ENCODE results near the gene CEP57L1.
"Not testable (repeated sequence)": the region's sequence is repeated elsewhere in the genome, so short reads cannot be mapped to it uniquely, and the experiment has no call there.

The CEP57L1 gene

DNA sequence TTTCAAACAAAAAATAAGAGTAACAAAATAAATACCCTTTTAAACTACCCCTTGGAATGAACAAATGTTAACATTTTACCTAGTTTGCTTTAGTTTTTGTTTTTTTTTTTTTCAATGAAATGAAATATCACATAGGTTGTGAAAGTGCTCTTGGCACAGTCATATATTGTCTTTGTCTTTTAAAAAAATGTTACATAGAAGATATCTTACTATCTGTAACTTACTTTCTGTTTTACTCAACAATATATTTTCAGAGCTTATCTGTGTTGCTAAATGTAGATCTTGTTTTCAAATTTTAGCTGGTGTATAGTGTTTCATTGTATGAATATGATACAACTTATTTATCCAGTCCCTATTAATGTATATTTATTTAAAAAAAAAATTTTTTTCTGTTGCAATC, 8.6 kb downstream of the CEP57L1 start:
- in situ Hi-C loops (cut with HindIII; ENCODE audit: low sequenced_read_pairs), result no loop called here

GRCh38 chr6:109104512-109104911, 9.2 kb downstream of the CEP57L1 start:
- in situ Hi-C loops (cut with HindIII; ENCODE audit: low sequenced_read_pairs), result no loop called here

DNA sequence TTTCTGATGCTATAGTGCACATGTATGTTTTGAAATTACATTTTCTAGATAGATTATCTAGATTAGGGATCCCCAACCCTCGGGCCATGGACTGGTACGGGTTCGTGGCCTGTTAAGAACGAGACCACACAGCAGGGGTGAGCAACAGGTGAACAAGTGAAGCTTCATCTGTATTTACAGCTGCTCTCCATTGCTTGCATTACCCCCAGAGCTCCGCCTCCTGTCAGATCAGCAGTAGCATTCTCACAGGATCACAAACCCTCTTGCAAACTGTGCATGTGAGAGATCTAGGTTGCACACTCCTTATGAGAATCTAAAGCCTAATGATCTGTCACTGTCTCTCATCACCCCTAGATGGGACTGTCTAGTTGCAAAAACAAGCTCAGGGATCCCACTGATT, 10.4 kb downstream of the CEP57L1 start:
- in situ Hi-C loops (cut with HindIII; ENCODE audit: low sequenced_read_pairs), result no loop called here

DNA sequence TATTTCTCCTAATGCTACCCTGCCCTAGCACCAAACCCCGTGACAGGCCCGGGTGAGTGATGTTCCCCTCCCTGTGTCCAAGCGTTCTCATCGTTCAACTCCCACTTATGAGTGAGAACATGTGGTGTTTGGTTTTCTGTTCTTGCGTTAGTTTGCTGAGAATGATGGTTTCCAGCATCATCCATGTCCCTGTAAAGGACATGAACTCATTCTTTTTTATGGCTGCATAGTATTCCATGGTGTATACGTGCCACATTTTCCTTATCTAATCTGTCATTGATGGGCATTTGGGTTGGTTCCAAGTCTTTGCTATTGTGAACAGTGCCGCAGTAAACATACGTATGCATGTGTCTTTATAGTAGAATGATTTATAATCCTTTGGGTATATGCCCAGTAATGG, 14.4 kb downstream of the CEP57L1 start:
- in situ Hi-C loops (cut with HindIII; ENCODE audit: low sequenced_read_pairs), result not testable (repeated sequence)

DNA sequence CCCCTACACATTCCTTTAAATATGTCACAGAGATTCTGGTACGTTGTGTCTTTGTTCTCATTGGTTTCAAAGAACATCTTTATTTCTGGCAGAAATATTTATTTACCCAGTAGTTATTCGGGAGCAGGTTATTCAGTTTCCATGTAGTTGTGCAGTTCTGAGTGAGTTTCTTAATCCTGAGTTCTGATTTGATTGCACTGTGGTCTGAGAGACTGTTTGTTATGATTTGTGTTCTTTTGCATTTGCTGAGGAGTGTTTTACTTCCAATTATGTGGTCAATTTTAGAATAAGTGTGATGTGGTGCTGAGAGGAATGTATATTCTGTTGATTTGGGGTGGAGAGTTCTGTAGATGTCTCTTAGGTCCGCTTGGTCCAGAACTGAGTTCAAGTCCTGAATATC, 17.4 kb downstream of the CEP57L1 start:
- in situ Hi-C loops (cut with HindIII; ENCODE audit: low sequenced_read_pairs), result not testable (repeated sequence)

- in situ Hi-C loops (cut with HindIII; ENCODE audit: low sequenced_read_pairs), result no loop called here
These were observed 22.2 kb downstream of the CEP57L1 start for GRCh38 chr6:109117346-109118035.

DNA sequence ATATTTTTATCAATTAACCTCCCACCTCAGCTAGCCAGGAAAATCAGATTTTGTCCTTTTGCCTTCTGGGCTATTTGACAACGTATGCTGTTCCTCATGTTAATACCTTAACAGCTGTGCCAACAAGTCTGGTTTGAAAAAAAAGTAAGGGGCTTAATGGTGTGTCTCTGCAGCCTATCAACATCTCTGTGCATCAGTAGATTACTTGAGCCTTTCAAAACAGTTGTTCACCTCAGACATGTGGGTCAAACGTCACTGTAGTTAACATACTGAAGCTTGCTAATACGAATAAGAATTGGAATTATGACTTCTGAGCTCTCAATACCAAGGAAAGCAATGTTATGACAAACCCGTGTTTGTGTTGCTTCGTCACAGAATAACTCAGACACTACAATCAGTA, 23.0 kb downstream of the CEP57L1 start:
- in situ Hi-C loops (cut with HindIII; ENCODE audit: low sequenced_read_pairs), result no loop called here

DNA sequence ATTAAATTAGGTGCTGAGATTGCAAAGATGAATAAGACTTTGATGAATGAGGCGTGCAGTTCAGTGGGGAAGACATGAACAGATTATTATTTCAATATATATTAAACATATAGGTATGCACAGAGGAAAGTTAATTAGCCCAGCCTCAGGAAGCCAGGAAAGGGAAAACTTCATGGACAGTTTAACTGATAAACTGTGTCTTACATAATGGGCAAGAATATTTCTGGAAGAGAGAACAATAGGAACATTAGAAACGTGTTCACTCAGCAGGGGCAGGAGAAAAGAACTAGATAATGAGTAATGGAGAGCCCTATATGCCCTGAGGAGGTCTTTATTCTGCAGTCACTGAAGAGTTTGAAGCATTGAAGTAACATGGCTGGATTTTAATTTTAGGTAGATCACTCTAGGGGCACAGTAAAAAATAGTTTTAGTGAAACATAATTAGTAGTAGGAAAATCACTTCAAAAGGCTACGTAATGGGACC, 23.6 kb downstream of the CEP57L1 start:
- in situ Hi-C loops (cut with HindIII; ENCODE audit: low sequenced_read_pairs), result no loop called here

GRCh38 chr6:109121411-109121810, 26.1 kb downstream of the CEP57L1 start:
- in situ Hi-C loops (cut with HindIII; ENCODE audit: low sequenced_read_pairs), result no loop called here

DNA sequence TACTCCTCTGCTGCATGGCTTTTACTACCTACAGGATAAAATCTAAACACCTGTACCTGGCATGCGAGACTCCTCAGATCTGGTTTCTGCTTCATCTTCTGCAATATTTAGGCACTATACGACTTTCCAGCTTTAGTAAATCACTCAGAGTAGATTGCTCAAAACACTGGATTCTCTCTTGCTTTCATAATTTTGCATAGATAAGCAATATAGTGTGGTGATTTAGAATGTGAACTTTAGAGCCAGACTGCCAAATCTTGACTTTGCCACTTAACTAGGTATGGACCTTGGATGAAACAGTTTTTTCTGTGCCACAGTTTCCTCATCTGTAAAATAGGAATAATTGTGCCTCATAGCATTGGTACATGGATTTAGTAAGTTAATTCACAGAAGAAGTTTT, 28.9 kb downstream of the CEP57L1 start:
- in situ Hi-C loops (cut with HindIII; ENCODE audit: low sequenced_read_pairs), result no loop called here

DNA sequence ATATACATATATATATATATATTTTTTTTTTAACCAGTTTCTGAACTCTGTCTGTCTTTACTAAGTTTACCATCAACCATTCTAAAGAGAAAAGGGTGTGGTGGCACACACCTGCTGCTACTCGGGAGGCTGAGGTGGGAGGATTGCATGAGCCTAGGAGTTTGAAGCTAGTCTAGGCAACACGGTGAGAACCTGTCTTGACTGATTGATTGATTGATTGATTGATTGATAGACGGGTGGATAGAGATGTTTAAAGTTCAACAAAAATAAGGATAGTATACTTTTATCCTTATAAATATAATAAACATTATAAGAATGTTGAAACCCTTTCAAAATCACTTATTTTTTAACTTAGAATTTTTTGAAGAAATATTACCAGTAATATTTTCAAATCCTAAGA, 30.2 kb downstream of the CEP57L1 start:
- in situ Hi-C loops (cut with HindIII; ENCODE audit: low sequenced_read_pairs), result no loop called here

GRCh38 chr6:109130065-109130464, 34.8 kb downstream of the CEP57L1 start:
- in situ Hi-C loops (cut with HindIII; ENCODE audit: low sequenced_read_pairs), result no loop called here

- in situ Hi-C loops (cut with HindIII; ENCODE audit: low sequenced_read_pairs), result not testable (repeated sequence)
These were observed 40.3 kb downstream of the CEP57L1 start for GRCh38 chr6:109135600-109135999.

DNA sequence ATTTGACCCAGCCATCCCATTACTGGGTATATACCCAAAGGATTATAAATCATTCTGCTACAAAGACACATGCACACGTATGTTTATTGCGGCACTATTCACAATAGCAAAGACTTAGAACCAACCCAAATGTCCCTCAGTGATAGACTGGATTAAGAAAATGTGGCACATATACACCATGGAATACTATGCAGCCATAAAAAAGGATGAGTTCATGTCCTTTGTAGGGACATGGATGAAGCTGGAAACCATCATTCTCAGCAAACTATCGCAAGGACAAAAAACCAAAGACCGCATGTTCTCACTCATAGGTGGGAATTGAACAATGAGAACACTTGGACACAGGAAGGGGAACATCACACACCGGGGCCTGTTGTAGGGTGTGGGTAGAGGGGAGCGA, 40.7 kb downstream of the CEP57L1 start:
- in situ Hi-C loops (cut with HindIII; ENCODE audit: low sequenced_read_pairs), result not testable (repeated sequence)

DNA sequence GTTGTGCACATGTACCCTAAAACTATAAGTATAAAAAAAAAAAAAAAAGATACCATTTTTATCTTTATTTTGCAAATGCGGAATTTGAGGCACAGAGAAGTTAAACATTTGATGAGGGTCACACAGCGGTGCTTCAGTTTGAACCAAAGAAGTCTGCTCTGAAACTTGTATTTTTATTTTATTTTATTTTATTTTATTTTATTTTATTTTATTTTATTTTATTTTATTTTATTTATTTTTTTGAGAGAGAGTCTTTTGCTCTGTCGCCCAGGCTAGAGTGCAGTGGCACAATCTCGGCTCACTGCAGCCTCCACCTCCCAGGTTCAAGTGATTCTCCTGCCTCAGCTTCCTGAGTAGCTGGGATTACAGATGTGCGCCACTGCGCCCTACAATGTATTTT, 41.2 kb downstream of the CEP57L1 start:
- in situ Hi-C loops (cut with HindIII; ENCODE audit: low sequenced_read_pairs), result not testable (repeated sequence)

- in situ Hi-C loops (cut with HindIII; ENCODE audit: low sequenced_read_pairs), result no loop called here
These were observed 43.8 kb downstream of the CEP57L1 start for GRCh38 chr6:109139109-109139508.

- in situ Hi-C loops (cut with HindIII; ENCODE audit: low sequenced_read_pairs), result not testable (repeated sequence)
These were observed 46.8 kb downstream of the CEP57L1 start for GRCh38 chr6:109142067-109142466.

- in situ Hi-C loops (cut with HindIII; ENCODE audit: low sequenced_read_pairs), result no loop called here
These were observed 47.9 kb downstream of the CEP57L1 start for GRCh38 chr6:109143191-109143590.

GRCh38 chr6:109148251-109148650, 52.9 kb downstream of the CEP57L1 start:
- in situ Hi-C loops (cut with HindIII; ENCODE audit: low sequenced_read_pairs), result not testable (repeated sequence)

DNA sequence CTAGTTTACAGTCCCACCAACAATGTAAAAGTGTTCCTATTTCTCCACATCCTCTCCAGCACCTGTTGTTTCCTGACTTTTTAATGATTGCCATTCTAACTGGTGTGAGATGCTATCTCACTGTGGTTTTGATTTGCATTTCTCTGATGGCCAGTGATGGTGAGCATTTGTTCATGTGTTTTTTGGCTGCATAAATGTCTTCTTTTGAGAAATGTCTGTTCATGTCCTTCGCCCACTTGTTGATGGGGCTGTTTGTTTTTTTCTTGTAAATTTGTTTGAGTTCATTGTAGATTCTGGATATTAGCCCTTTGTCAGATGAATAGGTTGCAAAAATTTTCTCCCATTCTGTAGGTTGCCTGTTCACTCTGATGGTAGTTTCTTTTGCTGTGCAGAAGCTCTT, 53.4 kb downstream of the CEP57L1 start:
- in situ Hi-C loops (cut with HindIII; ENCODE audit: low sequenced_read_pairs), result not testable (repeated sequence)

DNA sequence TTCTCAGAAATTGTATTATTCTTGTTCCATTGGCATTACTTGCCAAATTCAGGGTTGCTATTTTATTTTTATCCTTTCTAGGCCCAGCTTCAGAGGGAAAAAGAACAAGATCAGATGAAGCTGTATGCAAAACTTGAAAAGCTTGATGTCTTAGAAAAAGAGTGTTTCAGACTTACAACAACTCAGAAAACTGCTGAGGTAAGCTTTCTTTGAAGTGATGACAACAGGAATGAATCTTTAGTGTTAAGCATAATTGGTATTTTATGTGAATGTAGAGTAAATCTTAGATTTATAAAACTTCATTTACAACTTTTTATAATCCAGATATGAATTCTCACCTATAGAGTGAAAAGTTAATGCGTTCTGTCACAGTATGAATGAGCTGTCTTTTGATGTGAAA, 58.4 kb downstream of the CEP57L1 start:
- in situ Hi-C loops (cut with HindIII; ENCODE audit: low sequenced_read_pairs), result no loop called here

GRCh38 chr6:109164331-109164730, 69.0 kb downstream of the CEP57L1 start:
- in situ Hi-C loops (cut with HindIII; ENCODE audit: low sequenced_read_pairs), result no loop called here

DNA sequence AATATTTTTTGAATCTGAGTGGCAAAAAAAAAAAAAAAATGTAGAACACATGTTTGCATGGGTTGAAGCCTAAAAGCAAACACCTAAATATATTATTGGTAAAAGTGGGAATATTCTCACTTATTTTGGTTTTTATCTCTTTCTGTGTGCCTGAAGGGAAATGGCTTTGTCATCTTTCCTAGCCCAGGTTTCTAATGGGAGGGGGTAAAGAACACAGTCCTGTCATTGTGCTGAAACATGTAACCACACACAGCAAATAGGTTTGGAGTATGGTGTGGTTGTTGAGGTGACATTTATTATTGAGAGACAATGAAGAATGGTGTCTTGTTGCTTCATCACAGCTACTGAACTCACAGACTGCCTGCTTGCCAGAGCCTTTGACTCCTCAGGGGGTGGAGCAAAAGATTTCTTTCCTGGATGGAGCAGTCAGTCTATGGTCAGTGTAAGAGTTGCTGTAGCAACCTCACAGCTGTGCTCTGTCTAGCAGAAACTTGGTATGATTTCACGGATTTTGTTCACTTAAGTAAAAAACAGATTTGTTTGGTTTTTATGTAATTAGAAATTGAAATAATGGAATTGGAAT, 70.2 kb downstream of the CEP57L1 start:
- in situ Hi-C loops (cut with HindIII; ENCODE audit: low sequenced_read_pairs), result no loop called here
